Gastrocnemius medialis (tissue), 4 donors: ENCODE measurements around the gene MAPK11. TPM values are rescaled to one million over a fixed set of nuclear protein-coding genes. Genes with fewer than 3 reads are reported as not detected.

Source experiments
- ATAC-seq, 2 donors: fragments of 150-250 bp; one replicate each; pipeline ENCODE4 v1.9.1; 2016
- DNase-seq, 2 donors: peaks; one replicate each; pipeline ENCODE4 v3.0.0-alpha.2; 2019
- H3K27ac ChIP-seq, 4 donors: fragments of 200-600 bp; sonication (generic); 1 replicate in 1 of 4; 2 replicates in 3 of 4; pipeline ENCODE4 v1.5.1; 2016 to 2018; ENCODE audit warnings: mild to moderate bottlenecking in 2 of 4, moderate library complexity in 1 of 4
- H3K27me3 ChIP-seq, 3 donors: fragments of 200-600 bp; sonication (generic) in 2 of 3; 1 replicate in 1 of 3; 2 replicates in 2 of 3; pipeline versions ENCODE4 v1.5.1 to v1.6.0; 2016 to 2019; ENCODE audit warnings: mild to moderate bottlenecking in 1 of 3, moderate library complexity in 1 of 3
- H3K36me3 ChIP-seq, 2 donors: fragments of 200-600 bp; sonication (generic) in 1 of 2; one replicate each; pipeline ENCODE4 v1.5.1; 2017 to 2018
- H3K4me1 ChIP-seq, 2 donors: fragments of 200-600 bp; sonication (generic) in 1 of 2; one replicate each; pipeline ENCODE4 v1.5.1; 2016 to 2017; ENCODE audit warnings: mild to moderate bottlenecking in 2 of 2
- H3K4me3 ChIP-seq, 4 donors: fragments of 200-600 bp; sonication (generic) in 3 of 4; 1 replicate in 1 of 4; 2 replicates in 3 of 4; pipeline ENCODE4 v1.5.1; 2016 to 2019; ENCODE audit warnings: mild to moderate bottlenecking in 2 of 4
- H3K9me3 ChIP-seq, 3 donors: fragments of 200-600 bp; sonication (generic) in 2 of 3; 1 replicate in 1 of 3; 2 replicates in 2 of 3; pipeline ENCODE4 v1.5.1; 2016 to 2019
- CTCF ChIP-seq, 5 experiments: fragments of 450-650 bp in 3 of 5; fragments of 200-600 bp in 2 of 5; sonication (generic) in 2 of 5; IDR thresholded peaks in 4 of 5; conservative IDR thresholded peaks in 1 of 5; 1 replicate in 4 of 5; 2 replicates in 1 of 5; pipeline ENCODE4 v1.5.1; 2016 to 2019; ENCODE audit warnings: antibody characterized with exemption in 5 of 5, mild to moderate bottlenecking in 3 of 5, moderate library complexity in 3 of 5
- POLR2A ChIP-seq, 2 donors: fragments of 450-650 bp; IDR thresholded peaks; one replicate each; pipeline ENCODE4 v1.6.1; 2017; ENCODE audit warnings: antibody characterized with exemption in 2 of 2, mild to moderate bottlenecking in 2 of 2, moderate library complexity in 2 of 2
- in situ Hi-C, 4 donors: fragments of 200-750 bp; cut with MboI; loops; one replicate each; pipeline versions ENCODE4 v1.15.0 to v1.8.0; 2017; ENCODE audit warnings: low sequenced_read_pairs in 4 of 4
- intact Hi-C: fragments of 100-400 bp; cut with DNase I; formaldehyde crosslinking; loops from one replicate; pipeline ENCODE4 v1.15.1; 2023; ENCODE audit warnings: low total_unique reads
- total RNA-seq, 4 donors: library from RNA; depleted of rRNA; stranded (reverse); fragments of >200 nt; gene quantifications; one replicate each; pipeline versions ENCODE4 v1.1.0 to v1.2.3, GENCODE V29; 2016

MAPK11 gene
- total RNA-seq, 4 donors from 2014 or later: 1.8 to 4.2 (median 3.4) TPM

GRCh38 chr22:50308597-50308935 is 38.4 kb upstream of the MAPK11 start:
- peak; percentile 58 to 71 for DNase-seq
- Histone ChIP-seq H3K4me3 (no peak overlapping the region), H3K4me1 (peaks cover 9 to 31% of the 10 kb centered on the region in 2 donors), H3K36me3 (no peaks in the 10 kb centered on the region), H3K9me3 (no peaks in the 10 kb centered on the region), H3K27ac (peak overlapping the region; percentile 55 to 69 (median 66)), H3K27me3 (peaks cover 0 to 5% (median 4%) of the 10 kb centered on the region in 3 donors)
- peak; percentile 19 to 31 for ATAC-seq
- intact Hi-C loops (no loop called here), in situ Hi-C loops (no loop called here)
- TF ChIP-seq CTCF (IDR thresholded peaks at IDR 0.05 in 4 of 5, conservative IDR thresholded peaks at IDR 0.05 in 1 of 5): no peak
- TF ChIP-seq POLR2A (IDR thresholded peaks at IDR 0.05): no peak

GRCh38 chr22:50307890-50308596 is 37.9 kb upstream of the MAPK11 start:
- H3K4me3 ChIP-seq: no peak overlapping the region
- intact Hi-C loops: loop anchor here (2.0 kb wide), 1 partner anchor 19 kb away; the partner anchor contains the start of gene DENND6B
- no peak for DNase-seq

DNA sequence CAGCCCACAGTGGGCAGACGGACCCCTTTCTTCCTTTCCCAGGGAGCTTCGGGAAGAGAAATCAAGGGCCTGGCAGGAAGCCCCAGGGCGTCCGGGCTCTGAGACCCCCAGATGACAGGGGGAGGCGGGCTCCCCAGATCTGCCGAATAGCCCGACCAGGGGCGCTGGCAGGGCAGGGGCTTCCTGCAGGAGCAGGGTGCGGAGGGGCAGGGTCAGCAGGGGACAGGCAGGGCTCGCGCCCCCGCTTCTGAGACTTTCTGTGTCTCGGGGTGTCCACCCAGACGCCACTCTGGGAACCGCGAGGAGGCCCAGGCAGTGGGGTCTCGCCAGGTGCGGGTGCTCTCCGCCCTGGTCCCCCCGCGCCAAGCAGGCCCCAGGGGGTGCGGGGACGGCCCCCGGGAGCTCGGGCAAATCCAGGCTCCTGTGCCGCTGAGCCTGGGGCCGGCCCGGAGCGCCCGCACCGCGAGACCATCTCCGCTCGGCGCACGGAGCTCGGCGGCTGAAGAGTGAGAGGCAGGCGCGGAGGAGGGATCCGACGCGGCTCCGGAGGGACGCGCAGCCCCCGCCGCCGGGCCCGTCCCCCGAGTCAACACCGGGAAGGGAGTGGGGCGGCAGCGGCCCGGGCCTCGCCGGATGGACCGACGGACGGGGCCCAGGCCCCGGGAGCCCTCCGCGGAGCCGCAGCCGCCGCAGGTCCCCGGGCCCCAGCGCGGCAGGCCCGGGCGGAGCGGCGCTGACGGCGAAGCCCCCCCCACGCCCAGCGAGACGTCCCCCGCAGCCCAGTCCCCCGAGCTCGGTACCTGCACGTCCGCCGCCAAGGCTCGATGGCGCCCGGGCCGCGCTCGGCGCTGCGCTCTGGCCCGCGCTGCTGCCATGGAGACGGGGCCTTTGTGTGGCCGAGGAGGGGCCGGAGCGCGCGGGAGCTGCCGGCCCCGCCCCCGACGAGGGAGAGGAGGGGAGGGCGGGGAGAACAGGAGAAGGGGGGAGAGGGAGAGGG is 36.9 kb upstream of the MAPK11 start, which contains the start of gene PLXNB2:
PLXNB2 (minus strand) TSS at position 894 of the 997 bp plus-strand sequence. CDS start 17,062 bp downstream, outside the sequence.
- no peak for TF ChIP-seq CTCF (IDR thresholded peaks at IDR 0.05 in 4 of 5, conservative IDR thresholded peaks at IDR 0.05 in 1 of 5)
- TF ChIP-seq POLR2A (IDR thresholded peaks at IDR 0.05): peak; percentile 14 to 15
- peak in 1 of 2 donors; percentile 51 for DNase-seq
- intact Hi-C loops (loop anchor here (2.0 kb wide), 1 partner anchor 20 kb away; the partner anchor contains the start of gene DENND6B), in situ Hi-C loops (no loop called here)
- peaks cover 0 to 5% (median 4%) of the 10 kb centered on the region in 3 donors for H3K27me3 ChIP-seq
- H3K4me1 ChIP-seq: peaks cover 12 to 34% of the 10 kb centered on the region in 2 donors
- peak within 1 kb of the TSS; percentile 55 to 75 (median 66) for H3K27ac ChIP-seq
- peak; percentile 43 to 45 for ATAC-seq
- H3K36me3 ChIP-seq: no peaks in the 10 kb centered on the region
- H3K9me3 ChIP-seq: no peaks in the 10 kb centered on the region
- H3K4me3 ChIP-seq: peak within 1 kb of the TSS; percentile 59 to 70 (median 62)

More at GRCh38 chr22:50307890-50308596, 37.9 kb upstream of the MAPK11 start:
- peak overlapping the region; percentile 55 to 69 (median 66) for H3K27ac ChIP-seq
- ATAC-seq: no peak
- H3K9me3 ChIP-seq: no peaks in the 10 kb centered on the region
- in situ Hi-C loops: no loop called here
- no peak for TF ChIP-seq CTCF (IDR thresholded peaks at IDR 0.05 in 4 of 5, conservative IDR thresholded peaks at IDR 0.05 in 1 of 5)
- TF ChIP-seq POLR2A (IDR thresholded peaks at IDR 0.05): no peak
- no peaks in the 10 kb centered on the region for H3K36me3 ChIP-seq
- H3K4me1 ChIP-seq: peaks cover 9 to 34% of the 10 kb centered on the region in 2 donors
- H3K27me3 ChIP-seq: peaks cover 0 to 5% (median 4%) of the 10 kb centered on the region in 3 donors

DNA sequence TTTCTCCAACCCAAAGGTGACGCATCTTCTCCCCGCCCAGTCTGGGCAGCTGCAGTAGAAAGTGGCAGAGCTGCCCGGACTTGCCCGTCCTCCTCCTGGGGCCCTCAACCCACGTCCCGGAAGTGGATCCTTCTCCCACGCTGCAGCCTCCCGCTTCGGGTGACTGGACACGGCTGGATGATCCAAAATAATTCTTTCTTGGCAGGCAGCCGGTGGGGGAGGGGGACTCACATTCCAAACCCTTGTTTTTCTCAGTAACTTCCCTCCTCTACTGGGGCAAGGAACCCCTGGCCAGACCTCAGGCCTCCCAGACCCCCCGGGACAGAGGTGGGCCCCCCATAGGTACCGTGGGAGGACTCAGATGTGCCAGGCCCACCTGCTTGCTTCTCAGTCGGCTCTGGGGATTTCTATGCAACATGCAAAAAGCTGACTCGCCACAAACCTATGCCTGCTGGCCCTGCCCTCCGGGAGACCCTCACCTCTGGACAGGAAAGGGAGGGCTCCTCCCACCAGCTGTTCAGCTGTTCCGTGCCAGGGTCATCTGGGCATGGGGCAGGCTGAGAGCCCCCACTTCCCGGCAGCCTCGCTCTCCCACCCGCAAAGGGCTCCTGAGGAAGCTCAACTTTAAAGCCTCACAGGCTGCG is 35.9 kb upstream of the MAPK11 start:
- peak overlapping the region; percentile 59 to 70 (median 62) for H3K4me3 ChIP-seq
- H3K9me3 ChIP-seq: no peaks in the 10 kb centered on the region
- TF ChIP-seq CTCF (IDR thresholded peaks at IDR 0.05 in 4 of 5, conservative IDR thresholded peaks at IDR 0.05 in 1 of 5) (no peak), POLR2A (IDR thresholded peaks at IDR 0.05) (no peak)
- peak; percentile 2 to 36 for ATAC-seq
- H3K36me3 ChIP-seq: no peaks in the 10 kb centered on the region
- peak overlapping the region; percentile 51 to 75 (median 60) for H3K27ac ChIP-seq
- intact Hi-C loops (loop anchor here (2.0 kb wide), 1 partner anchor 21 kb away; the partner anchor contains the start of gene DENND6B), in situ Hi-C loops (no loop called here)
- DNase-seq: peak; percentile 36 to 64
- H3K27me3 ChIP-seq: peaks cover 0 to 5% (median 4%) of the 10 kb centered on the region in 3 donors
- peaks cover 16 to 34% of the 10 kb centered on the region in 2 donors for H3K4me1 ChIP-seq
